GM12801 (cell line): Measurements from ENCODE around the gene MRPL18.

Experiments used
- TF ChIP-seq, protein P1 (sequence below): IDR thresholded peaks from one replicate; pipeline ENCODE4 v1.5.1; 2011; ENCODE audit warnings: control low read depth; ENCODE audit not compliant: insufficient read length; ENCODE audit errors: extremely low read depth

Gene MRPL18

DNA sequence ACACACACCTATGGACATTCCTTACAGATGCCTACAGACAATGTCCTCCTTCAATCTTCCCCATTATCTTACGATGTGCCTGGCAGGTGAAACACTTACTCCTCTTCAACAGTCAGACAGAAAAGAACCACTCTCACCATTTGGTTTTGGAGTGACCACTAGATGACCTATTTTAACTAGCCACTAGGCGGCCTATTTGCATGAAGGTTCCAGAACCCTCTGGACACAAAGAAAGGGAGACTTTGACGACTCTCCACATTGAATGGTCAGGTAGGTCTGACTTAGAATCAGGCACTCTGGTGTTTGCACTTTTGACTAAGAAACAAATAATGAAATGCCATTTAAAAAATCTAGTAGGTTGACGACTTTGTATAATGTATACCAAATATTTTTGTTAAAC is 51.8 kb downstream of the MRPL18 start:
- TF ChIP-seq, protein P1, sequence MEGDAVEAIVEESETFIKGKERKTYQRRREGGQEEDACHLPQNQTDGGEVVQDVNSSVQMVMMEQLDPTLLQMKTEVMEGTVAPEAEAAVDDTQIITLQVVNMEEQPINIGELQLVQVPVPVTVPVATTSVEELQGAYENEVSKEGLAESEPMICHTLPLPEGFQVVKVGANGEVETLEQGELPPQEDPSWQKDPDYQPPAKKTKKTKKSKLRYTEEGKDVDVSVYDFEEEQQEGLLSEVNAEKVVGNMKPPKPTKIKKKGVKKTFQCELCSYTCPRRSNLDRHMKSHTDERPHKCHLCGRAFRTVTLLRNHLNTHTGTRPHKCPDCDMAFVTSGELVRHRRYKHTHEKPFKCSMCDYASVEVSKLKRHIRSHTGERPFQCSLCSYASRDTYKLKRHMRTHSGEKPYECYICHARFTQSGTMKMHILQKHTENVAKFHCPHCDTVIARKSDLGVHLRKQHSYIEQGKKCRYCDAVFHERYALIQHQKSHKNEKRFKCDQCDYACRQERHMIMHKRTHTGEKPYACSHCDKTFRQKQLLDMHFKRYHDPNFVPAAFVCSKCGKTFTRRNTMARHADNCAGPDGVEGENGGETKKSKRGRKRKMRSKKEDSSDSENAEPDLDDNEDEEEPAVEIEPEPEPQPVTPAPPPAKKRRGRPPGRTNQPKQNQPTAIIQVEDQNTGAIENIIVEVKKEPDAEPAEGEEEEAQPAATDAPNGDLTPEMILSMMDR = no peak

DNA sequence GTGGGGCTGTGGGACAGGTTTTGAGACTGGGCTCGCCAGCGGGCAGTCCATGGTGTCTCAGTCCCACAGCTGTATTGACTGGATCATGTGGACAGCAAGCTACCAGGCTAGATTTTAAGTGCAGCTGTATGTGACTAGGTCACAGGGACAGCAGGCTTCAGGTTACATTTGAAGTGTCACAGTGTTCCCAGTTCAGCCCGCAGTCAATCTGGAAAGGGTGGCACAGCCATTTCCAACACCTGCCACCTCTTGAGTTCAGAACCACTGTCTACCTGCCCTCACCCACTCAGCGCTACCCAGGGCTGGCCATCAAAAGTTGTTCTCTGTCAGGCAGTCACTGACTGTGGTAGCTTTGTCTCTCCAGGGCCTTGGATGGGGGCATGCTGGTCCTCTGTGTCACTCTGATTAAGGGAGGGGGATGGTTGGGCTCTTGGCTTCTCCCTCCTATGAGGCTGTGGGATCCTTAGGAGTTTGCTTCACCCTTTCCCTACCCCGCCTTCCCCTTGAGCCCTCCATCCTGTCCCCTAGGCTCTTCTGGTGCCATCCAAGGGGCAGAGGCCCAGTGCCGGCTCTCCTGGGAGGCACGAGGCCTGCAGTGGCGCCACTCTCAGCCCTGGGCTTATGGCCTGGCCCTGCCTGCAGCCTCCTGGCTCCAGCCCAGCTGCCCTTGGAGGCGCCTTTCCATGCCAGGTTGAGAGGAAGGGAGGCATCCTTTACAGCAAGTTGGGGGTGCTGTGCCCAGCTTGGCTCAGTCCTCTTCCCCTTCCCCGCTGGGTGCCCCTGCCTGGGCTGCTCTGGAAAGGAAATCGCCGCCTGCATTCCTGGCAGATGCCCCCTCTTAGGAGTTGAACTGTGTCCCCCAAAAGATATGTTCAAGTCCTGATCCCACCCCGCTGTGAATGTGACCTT is 54.7 kb downstream of the MRPL18 start:
- TF ChIP-seq, protein P1 = no peak
